GM19099 (cell line): ENCODE data around the gene LHFPL5.

Experiments
- POLR2A ChIP-seq: IDR thresholded peaks from 3 replicates; pipeline ENCODE4 v1.6.1; 2011; ENCODE audit warnings: low read depth; ENCODE audit not compliant: insufficient read length; ENCODE audit errors: extremely low read depth

LHFPL5 gene

GRCh38 chr6:35810971-35811698 is 6.0 kb downstream of the LHFPL5 start:
- no peak for TF ChIP-seq POLR2A

GRCh38 chr6:35811699-35811995 is 6.5 kb downstream of the LHFPL5 start:
- no peak for TF ChIP-seq POLR2A

GRCh38 chr6:35817515-35817914 is 12.4 kb downstream of the LHFPL5 start:
- TF ChIP-seq POLR2A = no peak

DNA sequence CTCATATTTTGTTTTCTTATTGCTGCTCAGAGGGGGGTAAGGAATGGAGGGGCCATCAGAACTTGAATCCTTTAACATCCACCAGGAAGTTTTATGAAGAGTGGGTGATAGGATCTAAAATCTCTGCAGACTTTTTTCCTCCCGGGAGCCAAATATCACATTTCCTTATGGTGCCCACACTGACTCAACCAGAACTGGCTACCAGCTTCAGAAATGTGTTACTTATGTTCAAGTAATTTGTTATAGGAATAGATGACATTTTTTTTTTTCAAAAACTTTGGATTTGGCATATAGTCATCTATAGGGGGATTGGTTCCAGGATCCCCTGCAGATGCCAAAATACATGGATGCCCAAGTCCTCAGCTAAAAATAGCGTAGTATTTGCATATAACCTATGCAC is 18.4 kb downstream of the LHFPL5 start:
- TF ChIP-seq POLR2A = no peak

- no peak for TF ChIP-seq POLR2A
Measured at GRCh38 chr6:35824552-35825192, 19.5 kb downstream of the LHFPL5 start.

- TF ChIP-seq POLR2A = no peak
Measured at GRCh38 chr6:35829306-35829705, 24.2 kb downstream of the LHFPL5 start.

GRCh38 chr6:35831257-35832007 is 26.3 kb downstream of the LHFPL5 start:
- no peak for TF ChIP-seq POLR2A

DNA sequence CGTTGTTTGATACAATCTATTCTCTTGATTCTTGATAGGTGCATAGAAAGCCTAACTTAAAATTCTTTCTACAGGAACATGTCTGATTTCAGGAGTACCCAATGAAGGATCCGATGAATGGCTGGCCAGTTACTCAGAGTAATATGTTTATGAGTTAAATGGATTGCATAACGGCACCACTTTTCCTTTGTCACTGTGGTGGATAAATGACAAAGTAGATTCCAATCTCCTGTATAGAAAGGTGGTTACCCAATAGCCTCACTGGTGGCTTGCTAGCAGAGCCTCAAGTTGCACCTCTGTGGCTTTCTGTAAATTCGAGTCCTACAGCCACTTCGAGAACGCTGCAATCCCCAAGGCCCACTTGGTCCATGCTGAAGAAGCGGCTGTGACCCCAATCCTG is 28.4 kb downstream of the LHFPL5 start:
- TF ChIP-seq POLR2A = no peak

DNA sequence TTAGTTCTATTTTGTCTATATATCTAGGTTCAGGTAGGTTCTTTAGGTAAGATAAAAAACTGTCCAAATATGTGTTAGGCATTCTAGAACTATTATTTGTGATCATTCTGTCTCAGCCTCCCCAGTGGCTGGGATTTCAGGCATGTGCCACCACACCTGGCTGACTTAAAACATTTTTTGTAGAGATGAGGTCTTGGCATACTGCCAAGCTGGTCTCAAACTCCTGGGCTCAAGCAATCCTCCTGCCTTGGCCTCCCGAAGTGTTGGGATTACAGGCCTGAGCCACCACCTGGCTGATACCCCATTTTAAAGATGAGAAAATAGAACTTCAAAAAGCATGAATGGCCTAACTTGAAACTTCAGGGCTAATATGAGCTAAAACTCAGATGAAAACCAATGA is 33.9 kb downstream of the LHFPL5 start:
- no peak for TF ChIP-seq POLR2A

DNA sequence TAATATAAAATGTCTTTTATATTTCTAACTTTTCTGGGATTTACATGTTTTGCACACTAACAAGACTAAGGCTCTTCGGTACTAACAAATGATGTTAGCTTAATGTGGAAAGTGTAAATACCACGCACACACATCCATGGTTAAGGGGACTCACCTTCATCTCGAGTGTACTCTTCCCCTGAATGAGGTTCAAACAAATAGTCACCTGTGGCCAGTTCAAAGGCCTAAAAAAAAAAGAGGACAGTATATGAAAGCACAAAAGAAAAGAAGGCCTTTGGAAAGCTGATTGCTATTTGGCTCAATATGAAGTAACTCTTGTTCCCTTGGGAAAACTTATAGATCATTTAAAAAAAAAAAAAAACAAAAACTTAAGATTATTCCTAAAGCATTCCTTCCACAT is 37.2 kb downstream of the LHFPL5 start:
- TF ChIP-seq POLR2A = no peak

GRCh38 chr6:35844290-35844689 is 39.1 kb downstream of the LHFPL5 start:
- no peak for TF ChIP-seq POLR2A

DNA sequence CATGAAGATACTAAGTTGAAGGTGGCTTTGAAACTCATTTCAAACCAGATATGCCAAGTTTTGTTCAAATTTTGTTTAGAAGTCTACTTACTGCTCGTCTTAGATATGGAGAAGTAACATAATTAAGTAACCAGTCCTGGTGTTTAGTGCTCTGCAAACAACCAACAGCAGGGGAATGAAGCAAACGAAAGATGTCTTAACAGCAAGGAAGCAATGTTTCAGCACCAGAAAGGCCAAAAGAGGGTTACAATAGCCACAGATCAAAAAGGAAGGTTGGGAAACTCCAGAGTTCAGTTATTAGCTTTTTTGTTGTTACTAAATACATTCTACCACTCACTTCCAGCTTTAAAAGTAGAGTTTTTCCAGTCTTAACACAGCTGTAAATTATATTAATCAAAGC is 45.1 kb downstream of the LHFPL5 start:
- TF ChIP-seq POLR2A = no peak

DNA sequence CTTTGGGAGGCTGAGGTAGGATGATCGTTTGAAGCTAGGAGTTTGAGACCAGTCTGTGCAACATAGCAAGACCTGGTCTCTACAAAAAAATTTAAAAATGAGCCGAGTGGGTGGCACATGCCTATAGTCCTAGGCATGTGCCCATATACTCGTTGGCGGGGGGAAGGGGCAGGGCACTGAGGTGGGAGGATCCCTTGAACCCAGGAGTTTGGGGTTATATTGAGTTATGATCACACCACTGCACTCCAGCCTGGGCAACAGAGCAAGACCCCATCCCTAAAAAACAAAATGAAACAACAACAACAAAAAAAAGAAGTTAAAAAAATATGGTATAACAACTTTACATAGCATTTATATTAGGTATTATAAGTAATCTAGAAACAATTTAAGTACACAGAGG is 47.8 kb downstream of the LHFPL5 start:
- TF ChIP-seq POLR2A = no peak

- TF ChIP-seq POLR2A = no peak
Measured at GRCh38 chr6:35856250-35856649, 51.1 kb downstream of the LHFPL5 start.

DNA sequence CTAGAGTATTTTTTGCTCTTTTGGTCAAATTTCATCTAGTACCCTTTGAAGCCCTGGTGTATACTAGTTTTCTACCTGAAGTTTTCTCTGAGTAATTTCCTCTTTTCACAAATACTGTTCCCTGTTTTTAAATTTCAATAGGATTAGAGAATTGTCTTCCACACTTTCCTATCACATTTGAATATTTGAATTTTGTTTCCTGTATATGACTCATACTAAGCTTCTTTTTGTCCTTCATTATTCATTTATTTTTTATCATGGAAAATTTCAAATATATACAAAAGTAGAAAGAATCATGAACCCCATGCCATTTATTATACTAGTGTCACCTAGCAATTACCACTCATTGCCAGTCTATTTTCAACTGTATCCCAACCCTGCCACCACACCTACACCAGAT is 52.7 kb downstream of the LHFPL5 start:
- TF ChIP-seq POLR2A = no peak

- TF ChIP-seq POLR2A = no peak
Measured at GRCh38 chr6:35859367-35859766, 54.2 kb downstream of the LHFPL5 start.
